IMR-90 (cell line): ENCODE measurements around the gene SLC29A2. TPM values are rescaled to one million over a fixed set of nuclear protein-coding genes. Genes with fewer than 3 reads are reported as not detected.

ENCODE experiments used
- ATAC-seq: fragments of 200-7000 bp; cut with Tn5 transposase; 2 replicates; pipeline ENCODE4 v1.9.1; 2020; ENCODE audit warnings: low read depth, mild to moderate bottlenecking, moderate library complexity
- BruUV-seq: library from RNA; stranded (reverse); fragments of 400-500 nt; replicated peaks from 2 replicates; lab custom pipeline; 2021; lab: Mats Ljungman, UMichigan
- CTCF ChIA-PET: fragments of 300-600 bp; formaldehyde crosslinking; extraction: SDS; loops from one replicate; lab custom pipeline; 2021; ENCODE audit warnings: antibody characterized with exemption; lab: Yijun Ruan, JAX
- POLR2A ChIA-PET: fragments of 300-600 bp; sonication (Branson Sonifier 250); formaldehyde crosslinking; loops from one replicate; lab custom pipeline; 2022; ENCODE audit warnings: antibody characterized with exemption; ENCODE audit not compliant: unreplicated experiment; lab: Charles Lee
- DNase-seq: peaks from one replicate; pipeline ENCODE4 v3.0.0; 2013
- H2AFZ ChIP-seq: replicated peaks from 2 replicates; pipeline ENCODE3; 2013; ENCODE audit warnings: low read length, mild to moderate bottlenecking; ENCODE audit not compliant: poor library complexity
- H2AK5ac ChIP-seq: 2 replicates; pipeline ENCODE4 v1.6.1; 2013; ENCODE audit warnings: low read depth, low read length, inconsistent platforms
- H2AK9ac ChIP-seq: replicated peaks from 2 replicates; pipeline ENCODE3; 2013; ENCODE audit warnings: mild to moderate bottlenecking, low read depth, low read length, moderate library complexity; ENCODE audit not compliant: poor library complexity
- H2BK120ac ChIP-seq: 2 replicates; pipeline ENCODE4 v1.6.1; 2013; ENCODE audit warnings: low read depth, low read length, inconsistent platforms
- H2BK15ac ChIP-seq: 3 replicates; pipeline ENCODE4 v1.6.1; 2013; ENCODE audit warnings: low read depth, low read length, inconsistent platforms
- H2BK20ac ChIP-seq: 2 replicates; pipeline ENCODE4 v1.6.1; 2013; ENCODE audit warnings: low read depth, mild to moderate bottlenecking, inconsistent platforms, low read length, moderate library complexity
- H2BK5ac ChIP-seq: 2 replicates; pipeline ENCODE4 v1.6.1; 2013; ENCODE audit warnings: mild to moderate bottlenecking, low read depth, low read length, inconsistent platforms; ENCODE audit not compliant: poor library complexity, severe bottlenecking
- H3K14ac ChIP-seq: replicated peaks from 2 replicates; pipeline ENCODE4 v1.6.1; 2013; ENCODE audit warnings: low read depth, low read length, inconsistent platforms
- H3K18ac ChIP-seq: 2 replicates; pipeline ENCODE4 v1.6.1; 2013; ENCODE audit warnings: low read depth, low read length, control low read depth
- H3K23ac ChIP-seq: 2 replicates; pipeline ENCODE4 v1.6.1; 2013; ENCODE audit warnings: low read depth, low read length, inconsistent platforms
- H3K27ac ChIP-seq: 2 replicates; pipeline ENCODE4 v1.5.1; 2013; ENCODE audit warnings: mild to moderate bottlenecking, control low read depth, low read length; ENCODE audit not compliant: insufficient read depth
- H3K27me3 ChIP-seq: 2 replicates; pipeline ENCODE4 v1.6.1; 2013; ENCODE audit warnings: low read length; ENCODE audit not compliant: control insufficient read depth, insufficient read depth
- H3K36me3 ChIP-seq: 2 replicates; pipeline ENCODE4 v1.6.1; 2013; ENCODE audit warnings: low read length, mixed read lengths; ENCODE audit not compliant: control insufficient read depth, insufficient read depth
- H3K4ac ChIP-seq: 2 replicates; pipeline ENCODE4 v1.6.1; 2013; ENCODE audit warnings: low read depth, low read length, inconsistent platforms
- H3K4me1 ChIP-seq: 2 replicates; pipeline ENCODE4 v1.6.1; 2013; ENCODE audit warnings: low read length, mixed read lengths; ENCODE audit not compliant: control insufficient read depth, insufficient read depth
- H3K4me2 ChIP-seq: 2 replicates; pipeline ENCODE4 v1.6.1; 2013; ENCODE audit warnings: low read depth, mild to moderate bottlenecking, control low read depth, low read length, moderate library complexity
- H3K4me3 ChIP-seq: 2 replicates; pipeline ENCODE4 v1.5.1; 2013; ENCODE audit warnings: low read depth, mild to moderate bottlenecking, control low read depth, low read length, moderate library complexity; ENCODE audit not compliant: insufficient read depth
- H3K56ac ChIP-seq: 2 replicates; pipeline ENCODE4 v1.6.1; 2013; ENCODE audit warnings: low read length, inconsistent platforms; ENCODE audit not compliant: insufficient read depth; ENCODE audit errors: extremely low read depth
- H3K79me1 ChIP-seq, 2 experiments: 2 replicates each; pipeline ENCODE4 v1.6.1; 2013; ENCODE audit warnings: low read length in 2 of 2, inconsistent platforms in 1 of 2, low read depth in 1 of 2
- H3K9ac ChIP-seq: 2 replicates; pipeline ENCODE4 v1.6.1; 2013; ENCODE audit warnings: low read depth, low read length, control low read depth
- H3K9me1 ChIP-seq: 2 replicates; pipeline ENCODE4 v1.6.1; 2013; ENCODE audit warnings: low read length, inconsistent platforms; ENCODE audit not compliant: insufficient read depth
- H3K9me3 ChIP-seq: 2 replicates; pipeline ENCODE4 v1.6.1; 2013; ENCODE audit warnings: low read length; ENCODE audit not compliant: control insufficient read depth, insufficient read depth
- H4K20me1 ChIP-seq: 2 replicates; pipeline ENCODE4 v1.6.1; 2013; ENCODE audit warnings: low read length, inconsistent platforms; ENCODE audit not compliant: insufficient read depth
- H4K5ac ChIP-seq: 2 replicates; pipeline ENCODE4 v1.6.1; 2013; ENCODE audit warnings: mild to moderate bottlenecking, low read depth, low read length, control low read depth
- H4K8ac ChIP-seq, 2 experiments: 2 replicates each; pipeline ENCODE4 v1.6.1; 2013; ENCODE audit warnings: low read depth in 2 of 2, low read length in 2 of 2, control low read depth in 1 of 2, inconsistent platforms in 1 of 2
- H4K91ac ChIP-seq: 2 replicates; pipeline ENCODE4 v1.6.1; 2013; ENCODE audit warnings: low read depth, low read length, inconsistent platforms; ENCODE audit not compliant: insufficient read depth
- CTCF ChIP-seq: conservative IDR thresholded peaks from 2 replicates; pipeline ENCODE4 v1.5.1; 2012; ENCODE audit warnings: mild to moderate bottlenecking, low read depth, low read length, improper control_type of control experiment
- ELK1 ChIP-seq: fragments of 150-350 bp; IDR thresholded peaks from 2 replicates; pipeline ENCODE4 v1.6.1; 2016; ENCODE audit warnings: low read depth, mild to moderate bottlenecking, low read length, moderate library complexity, borderline replicate concordance
- FOS ChIP-seq: fragments of 150-350 bp; IDR thresholded peaks from 2 replicates; pipeline ENCODE4 v1.6.1; 2016; ENCODE audit warnings: low read depth, low read length
- MAFK ChIP-seq: IDR thresholded peaks from 2 replicates; pipeline ENCODE4 v1.6.1; 2012; ENCODE audit warnings: low read depth, low read length, improper control_type of control experiment
- MAZ ChIP-seq: IDR thresholded peaks from 2 replicates; pipeline ENCODE4 v1.6.1; 2012; ENCODE audit warnings: low read depth, mild to moderate bottlenecking, low read length, improper control_type of control experiment, moderate library complexity, borderline replicate concordance
- MXI1 ChIP-seq: IDR thresholded peaks from 2 replicates; pipeline ENCODE4 v1.6.1; 2012; ENCODE audit warnings: low read depth, mild to moderate bottlenecking, low read length, moderate library complexity, borderline replicate concordance
- NFE2L2 ChIP-seq: fragments of 150-350 bp; IDR thresholded peaks from 2 replicates; pipeline ENCODE4 v1.6.1; 2016; ENCODE audit warnings: low read depth, mild to moderate bottlenecking, low read length
- RAD21 ChIP-seq: IDR thresholded peaks from 2 replicates; pipeline ENCODE4 v1.6.1; 2012; ENCODE audit warnings: low read length, improper control_type of control experiment
- WGBS, 2 experiments: methylation state at CpG; one replicate each; pipeline versions ENCODE4 v1.1.5 to v1.1.7; 2013; ENCODE audit warnings: missing lambda C conversion rate in 2 of 2; ENCODE audit not compliant: insufficient read length in 1 of 2; ENCODE audit errors: extremely low coverage in 2 of 2; 5-methylcytosine and 5-hydroxymethylcytosine counted together
- dilution Hi-C: fragments of 300-500 bp; cut with HindIII; formaldehyde crosslinking; loops from one replicate; pipeline ENCODE4 v1.14.3; 2018; ENCODE audit warnings: low sequenced_read_pairs; ENCODE audit not compliant: unreplicated experiment
- in situ Hi-C: fragments of 300-500 bp; cut with MboI; formaldehyde crosslinking; loops from 3 replicates; pipeline ENCODE4 v1.14.3; 2019; ENCODE audit warnings: low sequenced_read_pairs, inconsistent platforms, mixed read lengths
- intact Hi-C: fragments of 100-400 bp; cut with micrococcal nuclease; formaldehyde crosslinking; loops from 2 replicates; pipeline ENCODE4 v1.10.0; 2022
- polyA plus RNA-seq, 3 experiments: library from polyadenylated mRNA; depleted of rRNA; stranded (reverse); fragments of >200 nt; gene quantifications; 2 replicates each; pipeline ENCODE4 v1.2.3, GENCODE V29; 2012; ENCODE audit warnings: low replicate concordance in 1 of 3
- total RNA-seq: library from RNA; depleted of rRNA; stranded (reverse); fragments of >200 nt; gene quantifications from 2 replicates; pipeline ENCODE4 v1.2.3, GENCODE V29; 2012

SLC29A2 gene
- total and polyA plus RNA-seq, 2 of the 4 experiments (the other 2 are of a cell fraction): under 0.01 to 1.2 TPM

DNA sequence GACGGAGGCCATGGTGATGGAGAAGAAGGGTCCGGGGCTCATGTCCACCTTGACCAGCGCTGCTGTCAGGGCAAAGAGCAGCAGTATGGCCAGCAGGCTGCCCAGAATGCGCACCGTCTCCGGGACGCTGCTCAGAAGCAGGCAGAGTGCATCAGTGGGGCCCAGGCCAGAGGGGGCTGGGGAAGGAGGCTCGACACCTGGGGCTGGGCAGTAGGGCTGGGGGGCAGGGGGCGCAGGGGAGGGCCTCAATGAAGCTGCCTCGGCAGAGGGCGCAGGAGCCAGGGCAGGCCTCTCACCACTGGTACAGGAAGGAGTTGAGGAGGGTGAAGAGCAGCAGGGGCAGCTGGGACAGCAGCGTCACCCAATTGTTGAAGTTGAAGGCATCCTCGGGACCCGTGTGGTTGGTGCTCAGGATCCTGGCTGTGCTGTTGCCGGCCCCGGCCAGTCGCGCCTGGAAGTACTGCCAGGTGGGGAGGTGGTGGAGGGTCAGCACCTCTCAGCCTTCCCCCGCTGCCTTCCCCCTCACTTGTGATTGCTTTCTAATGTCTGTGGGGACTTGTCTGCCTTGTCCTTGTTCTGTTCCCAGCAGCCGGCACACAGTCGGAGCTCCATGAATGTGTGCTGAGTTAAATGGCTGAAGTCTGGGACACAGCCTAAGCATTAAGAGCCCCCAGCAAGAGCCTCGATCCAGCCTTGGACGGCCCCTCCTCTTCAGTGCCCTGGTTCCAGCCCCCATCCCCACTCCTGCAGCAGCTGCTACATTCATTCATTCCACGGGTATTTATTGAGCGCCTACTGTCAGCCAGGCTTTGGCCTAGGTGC is 2.3 kb downstream of the SLC29A2 start:
- Histone ChIP-seq H2AK9ac (peak overlapping the region; percentile 31), H4K5ac (no peak overlapping the region), H2BK120ac (no peak overlapping the region), H2AK5ac (0 out of 2 replicates have a peak overlapping the region, but pooled peaks have one; percentile 23), H4K91ac (no peak overlapping the region), H3K27me3 (peaks cover 17% of the 10 kb centered on the region), H3K4me2 (no peak overlapping the region), H2AFZ (peak overlapping the region; percentile 40), H3K4ac (no peak overlapping the region), H3K18ac (no peak overlapping the region), H3K9me3 (no peaks in the 10 kb centered on the region), H3K36me3 (no peaks in the 10 kb centered on the region), H3K56ac (no peak overlapping the region), H3K23ac (no peak overlapping the region), H3K79me1 (no peaks in the 10 kb centered on the region), H3K27ac (no peak overlapping the region), H3K4me3 (no peak overlapping the region), H2BK5ac (no peak overlapping the region), H2BK20ac (no peak overlapping the region), H3K9ac (no peak overlapping the region), H4K8ac (no peak overlapping the region), H3K4me1 (peaks cover 7% of the 10 kb centered on the region), H3K9me1 (peaks cover 7% of the 10 kb centered on the region; the same call in 1 of the 2 replicates), H3K14ac (no peak overlapping the region), H4K20me1 (peaks cover 6% of the 10 kb centered on the region; the same call in 1 of the 2 replicates), H2BK15ac (no peak overlapping the region)
- 84% methylated on average over 15 of the region's 25 CpGs; no CpG with 5 or more reads in 1 of the 2 experiments for WGBS, 2 experiments
- in situ Hi-C loops (no loop called here), intact Hi-C loops (no loop called here), dilution Hi-C loops (no loop called here)
- POLR2A ChIA-PET: no interaction called here
- TF ChIP-seq MAFK: no peak
- no peak for TF ChIP-seq RAD21
- TF ChIP-seq MXI1: no peak
- TF ChIP-seq MAZ: no peak
- TF ChIP-seq CTCF: no peak
- no peak for TF ChIP-seq NFE2L2
- no peak for TF ChIP-seq FOS
- no peak for TF ChIP-seq ELK1
- no TSS peak for BruUV-seq
- ATAC-seq: no peak
- no peak for DNase-seq
- CTCF ChIA-PET: interaction anchor here (0.5 kb wide), 1 partner anchor 24 kb away, joined by 4 read pairs; no protein-coding TSS in a partner anchor
